NB4 (cell line): Measurements from ENCODE around the gene SEMA3C.

Experiments used
- CTCF ChIP-seq: IDR thresholded peaks from one replicate; pipeline ENCODE4 v1.5.1; 2012; ENCODE audit warnings: low read depth, low read length
- MAX ChIP-seq: IDR thresholded peaks from 2 replicates; pipeline ENCODE4 v1.6.1; 2011; ENCODE audit warnings: low read depth, low read length
- MYC ChIP-seq: IDR thresholded peaks from 2 replicates; pipeline ENCODE4 v1.6.1; 2011; ENCODE audit warnings: low read depth, low read length
- POLR2A ChIP-seq: IDR thresholded peaks from 2 replicates; pipeline ENCODE4 v1.6.1; 2011; ENCODE audit warnings: mild to moderate bottlenecking; ENCODE audit not compliant: insufficient read length; ENCODE audit errors: extremely low read depth

- no peak for TF ChIP-seq POLR2A
- TF ChIP-seq CTCF = no peak
- TF ChIP-seq MYC = no peak
- no peak for TF ChIP-seq MAX
Observed at GRCh38 chr7:80907612-80908011, 11.2 kb downstream of the SEMA3C start.
